Dermis microvascular lymphatic vessel endothelial cell (primary cell): Measurements from ENCODE around the gene SNX25. TPM values are rescaled to one million over a fixed set of nuclear protein-coding genes. Genes with fewer than 3 reads are reported as not detected.
"Not testable (repeated sequence)": the region's sequence is repeated elsewhere in the genome, so short reads cannot be mapped to it uniquely, and the experiment has no call there.

Source experiments
- DNase-seq, 2 donors: peaks; one replicate each; pipeline versions ENCODE4 v3.0.0 to v3.0.0-alpha.2; 2010; ENCODE audit warnings: low read depth in 2 of 2
- total RNA-seq: library from RNA; depleted of rRNA; stranded (reverse); fragments of >200 nt; gene quantifications from 2 replicates; pipeline ENCODE4 v1.2.1, GENCODE V29; 2014

SNX25 gene
- total RNA-seq, 1 donor from 2014 or later = 37.2 TPM

- no peak for DNase-seq
Observed at GRCh38 chr4:185341841-185342240, 132.4 kb downstream of the SNX25 start.

- DNase-seq = peak in 1 of 2 donors; percentile 67
Observed at GRCh38 chr4:185343726-185344581, 134.6 kb downstream of the SNX25 start.

- peak; percentile 82 to 83 for DNase-seq
Observed at GRCh38 chr4:185344743-185345538, 135.5 kb downstream of the SNX25 start.

- peak in 1 of 2 donors; percentile 76 for DNase-seq
Observed at GRCh38 chr4:185346975-185347601, 137.7 kb downstream of the SNX25 start.

- DNase-seq = no peak
Observed at GRCh38 chr4:185351691-185352090, 142.3 kb downstream of the SNX25 start.

- DNase-seq = no peak
Observed at GRCh38 chr4:185352202-185352601, 142.8 kb downstream of the SNX25 start.

GRCh38 chr4:185352741-185353140, 143.3 kb downstream of the SNX25 start:
- no peak for DNase-seq

GRCh38 chr4:185357211-185357610, 147.8 kb downstream of the SNX25 start:
- DNase-seq = no peak

GRCh38 chr4:185357733-185358440, 148.5 kb downstream of the SNX25 start:
- no peak for DNase-seq

- DNase-seq = peak in 1 of 2 donors; percentile 89
Observed at GRCh38 chr4:185358514-185358913, 149.1 kb downstream of the SNX25 start.

GRCh38 chr4:185358959-185359358, 149.6 kb downstream of the SNX25 start:
- DNase-seq = peak in 1 of 2 donors; percentile 43

GRCh38 chr4:185359767-185360446, 150.5 kb downstream of the SNX25 start:
- DNase-seq = peak in 1 of 2 donors; percentile 80

GRCh38 chr4:185361872-185362271, 152.5 kb downstream of the SNX25 start:
- peak in 1 of 2 donors; percentile 16 for DNase-seq

GRCh38 chr4:185362570-185362969, 153.2 kb downstream of the SNX25 start:
- not testable (repeated sequence) for DNase-seq

- no peak for DNase-seq
Observed at GRCh38 chr4:185363251-185363650, 153.9 kb downstream of the SNX25 start.

- DNase-seq = no peak
Observed at GRCh38 chr4:185364886-185365285, 155.5 kb downstream of the SNX25 start.

- DNase-seq = no peak
Observed at GRCh38 chr4:185369731-185370130, 160.3 kb downstream of the SNX25 start.

GRCh38 chr4:185370268-185370949, 161.0 kb downstream of the SNX25 start:
- no peak for DNase-seq

- no peak for DNase-seq
Observed at GRCh38 chr4:185371702-185372101, 162.3 kb downstream of the SNX25 start.

- DNase-seq = no peak
Observed at GRCh38 chr4:185374027-185374426, 164.6 kb downstream of the SNX25 start.
